Activated T-cell treated with anti-CD3 and anti-CD28 coated beads for 24 hours (primary cell): ENCODE data around the gene TMC8.
"Not testable (repeated sequence)": the region's sequence is repeated elsewhere in the genome, so short reads cannot be mapped to it uniquely, and the experiment has no call there.

Experiments used
- DNase-seq: peaks from one replicate; pipeline ENCODE4 v3.0.0-alpha.2; 2020; ENCODE audit warnings: low read depth

The TMC8 gene

DNA sequence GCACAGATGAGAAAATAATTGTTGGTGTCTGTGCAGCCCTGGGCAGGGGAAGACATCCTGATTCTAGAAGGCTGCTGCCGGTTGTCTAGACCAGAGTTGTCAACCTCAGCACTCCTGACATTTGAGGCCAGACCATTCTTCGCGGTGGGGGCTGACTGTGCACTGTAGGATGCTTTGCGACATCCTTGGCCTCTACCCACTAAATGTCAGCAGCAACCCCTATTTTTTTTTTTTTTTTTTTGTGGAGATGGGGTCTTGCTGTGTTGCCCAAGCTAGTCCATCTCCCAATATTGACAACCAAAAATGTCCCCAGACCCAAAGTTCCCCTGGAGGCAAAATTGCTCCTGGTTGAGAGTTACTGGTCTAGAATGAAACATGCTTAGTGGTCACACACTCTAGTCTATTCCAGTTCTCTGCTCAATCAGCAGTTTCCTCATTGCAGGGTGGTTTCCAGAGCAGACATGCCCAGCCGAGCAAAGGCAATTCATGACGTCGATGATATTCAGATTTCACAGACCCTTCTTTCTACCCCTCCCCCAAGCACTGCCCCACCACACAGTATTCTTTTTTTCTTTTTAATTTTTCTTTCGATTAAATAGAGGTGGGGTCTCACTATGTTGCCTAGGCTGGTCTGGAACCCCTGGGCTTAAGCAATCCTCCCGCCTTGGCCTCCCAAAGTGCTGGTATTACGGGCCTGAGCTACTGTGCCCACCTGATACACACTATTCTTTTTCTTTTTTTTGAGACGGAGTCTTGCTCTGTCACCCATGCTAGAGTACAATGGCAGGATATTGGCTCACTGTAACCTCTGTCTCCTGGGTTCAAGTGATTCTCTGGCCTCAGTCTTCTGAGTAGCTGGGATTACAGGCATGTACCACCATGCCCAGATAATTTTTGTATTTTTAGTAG, 24.6 kb downstream of the TMC8 start:
- no peak for DNase-seq

DNA sequence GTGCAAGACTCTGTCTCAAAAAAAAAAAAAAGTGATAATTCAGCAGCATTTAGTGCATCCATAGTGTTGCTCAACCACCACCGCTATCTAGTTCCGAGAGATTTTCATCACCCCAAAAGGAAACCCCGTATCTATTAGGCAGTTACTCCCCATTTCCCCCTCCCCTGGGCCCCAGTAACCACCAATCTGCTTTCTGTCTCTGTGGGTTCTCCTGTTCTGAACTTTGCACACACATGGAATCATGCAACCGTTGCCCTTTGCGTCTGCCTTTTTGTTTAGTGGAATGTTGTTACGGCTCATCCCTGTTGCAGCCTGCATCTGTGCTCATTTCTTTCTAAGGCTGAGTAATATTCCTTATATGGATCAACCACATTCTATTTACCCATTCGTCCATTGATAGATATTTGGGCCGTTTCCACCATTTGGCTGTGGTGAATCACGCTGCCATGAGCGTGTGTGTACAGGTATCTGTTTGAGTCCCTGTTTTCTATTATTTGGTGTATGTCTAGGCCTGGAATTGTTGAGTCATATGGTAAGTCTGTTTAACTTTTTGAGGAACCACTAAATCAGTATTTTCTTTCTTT, 29.1 kb downstream of the TMC8 start:
- no peak for DNase-seq

DNA sequence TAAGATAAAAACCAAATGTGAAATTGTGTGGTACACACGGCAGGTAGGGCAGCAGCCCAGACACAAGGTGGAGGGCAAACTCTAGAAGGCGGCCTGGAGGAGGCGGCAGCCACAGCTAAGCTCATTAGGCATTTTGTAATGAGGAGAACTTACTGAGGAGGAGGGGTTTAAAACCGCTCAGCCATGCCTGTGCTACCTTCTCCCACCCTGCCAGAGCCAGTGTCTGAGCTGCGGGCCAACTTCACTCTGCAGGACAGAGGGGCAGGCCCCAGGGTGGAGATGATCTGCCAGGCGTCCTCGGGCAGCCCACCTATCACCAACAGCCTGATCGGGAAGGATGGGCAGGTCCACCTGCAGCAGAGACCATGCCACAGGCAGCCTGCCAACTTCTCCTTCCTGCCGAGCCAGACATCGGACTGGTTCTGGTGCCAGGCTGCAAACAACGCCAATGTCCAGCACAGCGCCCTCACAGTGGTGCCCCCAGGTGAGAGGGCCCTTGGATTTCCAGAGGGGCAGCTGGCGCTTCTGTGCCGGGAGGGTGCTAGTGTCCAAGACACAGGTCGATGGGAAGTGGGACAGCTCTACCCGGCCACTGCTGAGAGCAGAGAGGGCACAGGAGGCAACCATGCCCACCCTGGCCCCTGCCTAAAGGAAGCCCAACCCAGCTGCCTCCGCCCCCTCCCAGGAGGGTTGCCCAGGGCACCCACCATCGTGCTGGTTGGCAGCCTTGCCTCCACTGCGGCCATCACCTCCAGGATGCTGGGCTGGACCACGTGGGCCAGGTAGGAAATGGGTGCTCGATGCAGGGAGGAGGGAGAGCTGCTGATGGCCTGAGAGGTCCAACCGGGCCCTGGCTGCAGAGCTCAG, 33.5 kb downstream of the TMC8 start:
- DNase-seq: no peak

DNA sequence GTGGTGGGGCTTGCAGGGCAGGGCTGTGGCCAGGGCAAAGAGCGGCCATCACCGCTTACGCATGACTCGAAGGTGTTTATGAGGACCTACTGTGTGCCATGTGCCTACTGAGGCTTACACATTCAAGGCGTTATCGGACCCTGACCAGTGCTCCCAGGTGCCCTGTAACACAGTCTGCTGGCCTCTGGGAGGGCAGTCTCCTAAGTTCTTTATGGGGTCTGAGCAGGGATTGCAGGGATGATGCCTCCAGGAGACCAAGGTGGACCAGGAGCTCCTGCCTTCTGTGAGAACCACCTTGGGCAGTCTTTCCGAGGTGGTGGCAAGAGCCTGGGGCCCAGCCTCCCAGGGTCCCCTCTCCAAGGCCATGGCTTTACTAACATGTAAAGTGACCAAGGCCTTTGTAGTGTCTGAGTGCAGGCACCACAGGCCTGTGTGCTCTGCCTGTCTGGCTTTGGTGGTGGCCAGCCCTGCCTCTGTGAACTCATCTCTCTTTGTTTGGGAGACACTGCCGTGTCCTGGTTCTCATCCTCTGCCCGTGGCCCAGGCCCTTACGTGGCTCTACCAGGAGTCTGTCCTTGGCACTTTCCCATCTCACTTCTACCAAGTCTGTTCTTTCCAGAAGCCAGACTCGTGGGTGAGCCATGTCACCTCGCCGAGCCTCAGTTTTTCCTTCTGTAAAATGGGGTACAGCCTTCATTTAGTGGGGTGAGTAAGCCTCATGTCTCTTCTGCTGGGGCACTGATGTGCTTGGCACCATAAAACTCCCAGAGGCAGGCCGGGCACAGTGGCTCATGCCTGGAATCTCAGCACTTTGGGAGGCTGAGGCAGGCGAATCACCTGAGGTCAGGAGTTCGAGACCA, 34.4 kb downstream of the TMC8 start:
- no peak for DNase-seq

DNA sequence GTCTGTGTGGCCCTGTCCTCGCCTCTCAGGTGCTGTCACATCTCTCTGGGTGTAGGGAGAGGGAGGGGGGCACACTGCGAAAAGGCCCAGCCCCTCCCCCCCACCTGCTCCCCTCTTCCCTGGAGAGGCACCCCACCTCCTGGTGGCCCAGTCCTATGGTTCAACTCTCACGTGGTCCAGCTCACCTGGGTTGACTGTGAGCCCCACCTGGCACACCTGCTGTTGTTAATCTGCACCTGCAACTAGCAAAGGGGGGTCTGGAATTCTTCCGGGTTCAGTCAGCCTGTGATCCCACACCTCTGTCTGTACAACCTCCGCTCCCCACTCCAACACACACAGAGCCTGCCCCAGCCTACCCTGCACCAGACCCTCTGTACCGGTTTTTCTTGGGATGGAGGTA, 35.8 kb downstream of the TMC8 start:
- no peak for DNase-seq

DNA sequence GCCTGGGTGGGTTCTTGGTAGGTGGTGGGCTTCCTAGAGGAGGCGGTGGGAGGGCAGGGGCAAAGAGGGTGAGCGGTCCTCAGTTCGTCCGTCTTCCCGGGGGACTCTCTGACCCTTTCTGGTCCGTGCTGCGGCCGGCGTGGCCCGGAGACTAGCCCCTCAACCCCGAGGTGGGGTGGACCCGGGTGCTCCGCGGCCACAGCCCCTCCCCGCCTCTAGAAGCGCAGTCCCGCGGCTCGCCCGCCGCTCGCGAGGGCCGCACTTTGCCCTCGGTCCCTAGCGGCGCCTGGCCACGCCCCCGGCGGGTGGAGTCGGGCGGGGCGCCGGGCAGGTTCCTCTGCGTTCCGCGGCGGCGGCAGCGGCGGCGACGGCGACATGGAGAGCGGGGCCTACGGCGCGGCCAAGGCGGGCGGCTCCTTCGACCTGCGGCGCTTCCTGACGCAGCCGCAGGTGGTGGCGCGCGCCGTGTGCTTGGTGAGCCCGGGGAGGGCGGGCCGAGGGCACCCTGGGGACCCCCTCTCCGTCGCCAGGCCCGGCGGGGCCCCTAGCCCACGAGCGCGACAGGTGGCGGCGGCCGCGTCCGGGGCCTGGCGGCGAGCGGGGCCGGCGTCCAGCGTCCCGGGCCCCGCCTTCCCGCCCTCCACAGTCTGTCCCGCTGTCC, 37.8 kb downstream of the TMC8 start, which contains the start of gene SYNGR2:
Gene SYNGR2 (plus strand): TSS at position 340 of the 661 bp plus-strand sequence. CDS start 36 bp downstream, at position 376.
- peak; percentile 81 for DNase-seq

DNA sequence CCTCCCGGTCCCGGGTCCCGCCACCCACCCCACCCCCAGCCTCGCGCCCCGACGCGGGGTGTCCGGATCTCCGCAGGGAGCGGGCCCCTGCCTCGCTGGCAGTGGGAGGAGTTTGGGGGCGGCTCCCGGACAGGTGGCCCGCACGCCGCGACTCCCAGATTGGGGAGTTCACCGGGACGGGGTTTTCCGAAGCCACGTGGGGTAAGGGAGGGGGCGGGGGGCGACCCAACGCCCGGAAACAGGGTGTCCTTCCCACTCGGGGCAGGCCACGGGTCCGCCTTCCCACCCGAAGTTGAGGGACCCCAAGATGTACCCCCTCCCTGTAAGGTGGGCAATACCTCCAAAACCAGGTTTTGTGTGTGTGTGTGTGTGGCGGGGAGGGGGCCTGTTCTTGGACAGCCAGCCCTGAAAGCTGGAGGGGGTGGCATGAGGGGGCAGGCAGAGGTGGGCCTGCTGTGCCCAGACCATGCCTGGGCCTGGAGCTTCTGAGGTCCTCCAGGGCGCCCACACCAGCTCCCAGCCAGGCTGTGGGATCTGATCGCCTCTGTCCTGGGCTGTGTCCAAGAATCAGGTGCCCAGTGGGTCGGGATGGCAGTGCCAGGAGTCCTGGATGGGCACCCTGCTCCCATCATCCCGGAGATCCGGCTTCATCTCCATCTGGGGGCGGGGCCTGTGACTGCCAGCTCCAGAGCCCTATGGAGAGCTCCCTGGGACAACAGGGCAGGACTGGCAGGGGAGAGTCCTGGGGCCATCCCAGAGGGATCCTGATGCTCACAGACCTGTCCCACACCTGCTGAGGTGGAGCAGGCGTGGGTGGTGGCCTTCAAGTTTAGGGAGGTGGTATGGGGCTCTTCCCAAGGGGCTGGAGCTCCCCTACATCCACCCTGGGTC, 38.6 kb downstream of the TMC8 start:
- peak; percentile 58 for DNase-seq

DNA sequence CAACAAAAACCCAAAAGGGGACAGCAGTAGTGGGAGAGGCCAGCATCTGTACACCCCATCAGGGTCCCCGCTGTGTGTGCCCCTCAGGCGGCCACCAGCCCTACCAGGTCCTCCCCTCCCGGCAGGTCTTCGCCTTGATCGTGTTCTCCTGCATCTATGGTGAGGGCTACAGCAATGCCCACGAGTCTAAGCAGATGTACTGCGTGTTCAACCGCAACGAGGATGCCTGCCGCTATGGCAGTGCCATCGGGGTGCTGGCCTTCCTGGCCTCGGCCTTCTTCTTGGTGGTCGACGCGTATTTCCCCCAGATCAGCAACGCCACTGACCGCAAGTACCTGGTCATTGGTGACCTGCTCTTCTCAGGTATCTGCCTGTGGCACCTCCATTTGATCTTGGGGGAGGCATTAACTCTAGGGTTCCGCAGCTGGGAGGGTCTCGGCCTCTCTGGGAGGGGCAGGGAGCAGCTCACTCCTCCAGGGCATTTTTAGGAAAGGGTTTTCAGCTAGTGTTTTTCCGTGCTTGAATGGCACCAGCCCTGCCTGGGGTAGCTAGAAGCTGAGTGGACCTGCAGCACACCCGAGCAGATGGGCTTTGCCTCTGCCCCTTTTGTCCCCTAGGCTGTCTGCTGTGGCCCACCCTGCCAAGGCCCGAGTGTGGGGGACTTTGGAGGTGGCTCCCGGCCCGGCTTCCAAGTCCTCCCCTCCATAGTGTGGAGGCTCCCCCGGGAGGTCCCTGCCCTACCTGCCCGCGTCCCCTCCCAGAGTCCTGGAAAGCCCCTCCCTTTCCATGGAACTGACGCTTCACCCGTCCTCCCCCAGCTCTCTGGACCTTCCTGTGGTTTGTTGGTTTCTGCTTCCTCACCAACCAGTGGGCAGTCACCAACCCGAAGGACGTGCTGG, 40.4 kb downstream of the TMC8 start:
- DNase-seq: no peak

DNA sequence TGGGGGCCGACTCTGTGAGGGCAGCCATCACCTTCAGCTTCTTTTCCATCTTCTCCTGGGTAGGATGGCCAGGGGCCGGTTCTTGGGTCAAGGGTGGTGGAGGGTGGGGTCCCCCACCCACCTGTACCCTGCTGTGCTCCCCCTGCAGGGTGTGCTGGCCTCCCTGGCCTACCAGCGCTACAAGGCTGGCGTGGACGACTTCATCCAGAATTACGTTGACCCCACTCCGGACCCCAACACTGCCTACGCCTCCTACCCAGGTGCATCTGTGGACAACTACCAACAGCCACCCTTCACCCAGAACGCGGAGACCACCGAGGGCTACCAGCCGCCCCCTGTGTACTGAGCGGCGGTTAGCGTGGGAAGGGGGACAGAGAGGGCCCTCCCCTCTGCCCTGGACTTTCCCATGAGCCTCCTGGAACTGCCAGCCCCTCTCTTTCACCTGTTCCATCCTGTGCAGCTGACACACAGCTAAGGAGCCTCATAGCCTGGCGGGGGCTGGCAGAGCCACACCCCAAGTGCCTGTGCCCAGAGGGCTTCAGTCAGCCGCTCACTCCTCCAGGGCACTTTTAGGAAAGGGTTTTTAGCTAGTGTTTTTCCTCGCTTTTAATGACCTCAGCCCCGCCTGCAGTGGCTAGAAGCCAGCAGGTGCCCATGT, 41.1 kb downstream of the TMC8 start:
- not testable (repeated sequence) for DNase-seq

DNA sequence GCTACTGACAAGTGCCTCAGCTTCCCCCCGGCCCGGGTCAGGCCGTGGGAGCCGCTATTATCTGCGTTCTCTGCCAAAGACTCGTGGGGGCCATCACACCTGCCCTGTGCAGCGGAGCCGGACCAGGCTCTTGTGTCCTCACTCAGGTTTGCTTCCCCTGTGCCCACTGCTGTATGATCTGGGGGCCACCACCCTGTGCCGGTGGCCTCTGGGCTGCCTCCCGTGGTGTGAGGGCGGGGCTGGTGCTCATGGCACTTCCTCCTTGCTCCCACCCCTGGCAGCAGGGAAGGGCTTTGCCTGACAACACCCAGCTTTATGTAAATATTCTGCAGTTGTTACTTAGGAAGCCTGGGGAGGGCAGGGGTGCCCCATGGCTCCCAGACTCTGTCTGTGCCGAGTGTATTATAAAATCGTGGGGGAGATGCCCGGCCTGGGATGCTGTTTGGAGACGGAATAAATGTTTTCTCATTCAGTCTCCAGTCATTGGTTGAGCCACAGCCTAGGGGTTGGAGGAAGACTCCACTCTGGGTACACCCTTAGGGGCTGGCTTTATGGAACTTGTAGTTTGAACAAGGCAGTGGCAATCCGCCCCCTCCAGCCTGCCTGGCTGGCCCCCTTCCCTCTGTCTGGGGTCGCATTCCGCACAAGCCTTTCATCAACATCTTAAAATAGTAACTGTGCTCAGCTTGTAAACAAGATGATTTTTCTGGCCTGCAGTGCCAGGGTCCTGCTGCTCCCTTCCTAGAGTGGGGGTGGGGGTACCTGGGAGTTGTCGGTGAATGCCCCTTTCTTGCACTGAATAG, 41.9 kb downstream of the TMC8 start:
- no peak for DNase-seq

DNA sequence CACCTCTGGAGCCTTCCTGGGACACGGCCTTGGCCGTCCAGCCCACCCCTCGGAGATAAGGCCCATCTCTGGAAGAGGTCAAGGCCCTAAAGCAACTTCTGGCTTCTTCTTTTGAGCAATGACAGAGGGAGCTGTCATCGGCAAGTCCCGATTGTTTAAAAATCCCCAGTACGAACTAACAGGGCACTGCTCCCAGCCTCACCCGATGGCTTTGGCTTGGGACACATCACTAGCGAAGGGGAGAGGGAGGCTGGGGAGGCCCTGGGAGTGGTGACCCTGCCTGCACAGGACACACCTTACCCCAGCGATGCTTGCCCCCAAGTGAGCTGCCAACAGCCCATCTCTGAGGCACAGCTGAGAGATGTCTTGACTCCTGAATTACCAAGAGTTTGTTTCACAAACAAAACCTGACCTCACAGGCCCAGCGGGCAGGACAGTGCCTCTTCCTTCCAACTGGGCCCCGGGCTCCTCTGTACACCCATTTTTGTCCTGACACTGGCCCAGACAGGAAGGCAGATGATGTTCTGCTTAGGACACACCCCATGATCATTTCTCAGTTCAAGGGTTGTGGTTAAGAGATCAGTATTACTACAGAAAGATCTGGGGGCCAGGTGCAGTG, 42.6 kb downstream of the TMC8 start:
- no peak for DNase-seq

DNA sequence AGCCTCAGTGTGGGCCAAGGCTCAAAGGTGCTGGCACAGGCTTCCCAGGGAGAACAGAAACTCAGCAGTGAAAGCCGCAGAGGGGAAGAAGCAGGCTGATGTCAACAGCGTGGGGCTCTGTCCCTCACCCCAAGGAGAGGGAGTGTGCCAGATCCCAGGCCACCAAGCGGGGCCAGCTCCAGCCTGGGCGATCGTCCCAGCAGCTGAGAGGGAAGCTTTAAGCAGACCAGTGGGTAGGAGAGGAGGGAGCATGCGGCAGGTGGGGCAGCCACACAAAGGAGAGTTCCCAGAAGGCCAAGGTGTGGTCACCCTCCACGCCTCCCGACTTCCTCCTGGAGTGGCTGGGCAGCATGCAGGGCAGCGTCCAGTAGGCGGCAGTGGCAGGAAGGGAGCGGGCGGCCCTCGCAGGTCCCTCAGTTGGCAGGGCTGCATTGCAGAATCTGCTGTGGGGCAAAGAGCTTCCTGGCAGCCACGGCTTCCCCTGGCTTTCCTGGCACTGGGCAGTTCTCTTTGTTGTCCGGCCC, 43.8 kb downstream of the TMC8 start:
- DNase-seq: no peak

DNA sequence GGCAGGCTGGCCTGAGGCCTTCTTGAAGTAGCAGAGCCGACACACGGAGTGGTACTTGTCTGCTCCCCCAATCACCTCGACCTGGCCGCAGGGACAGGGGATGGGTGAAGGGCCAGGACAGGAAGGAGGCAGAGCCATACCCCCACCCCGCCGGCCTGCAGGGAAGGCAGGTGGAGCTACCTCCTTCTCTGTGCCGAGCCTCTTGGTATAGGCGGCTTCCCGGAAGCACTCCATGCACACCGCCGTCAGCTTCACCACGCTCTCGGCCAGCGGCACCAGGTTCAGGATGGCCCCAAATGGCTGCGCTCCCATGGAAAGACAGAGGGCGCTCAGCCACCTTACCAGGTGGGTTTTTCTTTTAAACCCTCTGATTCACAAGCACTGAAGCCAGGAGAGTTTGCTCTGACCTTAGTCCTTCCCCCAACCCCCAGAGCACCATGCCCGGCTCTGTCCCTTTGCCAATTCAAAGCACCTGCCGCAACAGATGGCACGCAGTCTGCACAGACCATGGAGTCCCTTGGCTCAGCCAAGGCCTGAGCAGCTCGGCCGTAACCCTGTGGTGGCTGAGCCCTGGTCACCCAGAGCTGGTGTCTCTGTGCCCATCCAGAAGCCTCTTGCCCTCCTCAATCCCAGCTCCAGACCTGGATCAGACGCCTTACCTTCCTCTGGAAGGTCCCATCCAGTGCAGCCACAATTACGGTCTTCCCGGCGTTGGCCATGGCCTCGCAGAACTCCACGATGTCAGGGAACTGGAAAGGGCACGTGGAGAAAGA, 44.5 kb downstream of the TMC8 start:
- no peak for DNase-seq

DNA sequence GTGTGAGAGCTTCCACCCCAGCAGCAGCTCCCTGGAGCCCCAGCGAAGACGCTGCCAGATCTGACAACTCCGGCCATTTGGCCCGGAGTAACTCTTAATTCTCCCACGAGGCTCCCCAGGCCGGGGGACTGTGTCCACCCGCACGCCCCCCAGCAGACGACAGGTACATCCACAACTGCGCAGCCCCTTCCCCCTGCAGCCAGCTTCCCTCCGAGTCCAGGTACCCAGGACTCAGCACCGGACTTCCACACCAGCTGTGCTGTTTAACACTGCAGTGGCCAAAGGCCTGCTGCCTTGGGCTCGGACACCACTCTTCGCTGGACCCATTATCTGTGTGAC, 45.0 kb downstream of the TMC8 start:
- DNase-seq: no peak

DNA sequence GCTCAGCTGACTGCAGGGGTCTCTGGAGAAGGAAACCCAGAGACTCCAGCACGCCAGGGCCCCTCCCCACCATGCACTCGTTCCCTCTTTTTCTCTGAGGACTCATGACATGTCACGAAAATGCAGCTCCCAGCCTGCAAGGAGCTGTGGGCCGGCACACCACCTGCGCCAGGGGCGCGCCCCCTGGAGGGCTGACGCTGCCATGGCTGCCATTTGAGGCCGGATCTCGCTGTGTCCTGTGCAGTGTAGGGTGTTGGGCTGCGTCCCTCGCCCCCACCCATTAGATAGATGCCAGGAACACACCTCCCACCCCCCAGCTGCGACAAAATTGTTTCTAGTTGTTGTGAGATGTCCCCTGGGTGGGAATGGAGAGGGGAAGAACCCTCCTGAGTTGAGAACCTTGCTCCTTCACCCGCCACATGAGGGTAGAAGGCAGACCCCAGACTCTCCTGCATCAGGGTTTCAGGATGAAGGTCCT, 46.0 kb downstream of the TMC8 start:
- peak; percentile 70 for DNase-seq

DNA sequence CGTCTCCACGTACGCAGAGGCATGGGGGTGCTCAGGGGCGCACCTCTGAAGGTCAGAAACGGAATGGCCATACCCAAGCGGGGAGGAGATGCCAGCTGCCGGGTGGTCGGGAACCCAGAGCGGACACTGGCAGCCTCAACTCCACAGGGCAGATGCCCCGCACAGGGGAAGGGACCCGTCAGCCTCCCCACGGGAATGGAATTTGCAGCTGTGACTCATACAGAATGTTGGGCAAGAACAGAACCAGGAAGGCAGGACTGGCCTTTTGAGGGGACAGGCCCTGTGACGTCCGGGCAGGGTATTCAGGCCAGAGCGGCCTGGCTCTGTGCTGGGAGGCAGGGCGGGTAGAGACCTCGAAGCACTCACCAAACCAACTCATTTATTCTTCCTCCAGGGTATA, 48.8 kb downstream of the TMC8 start:
- no peak for DNase-seq
